ENCODE results near the gene DAGLA.

DNA sequence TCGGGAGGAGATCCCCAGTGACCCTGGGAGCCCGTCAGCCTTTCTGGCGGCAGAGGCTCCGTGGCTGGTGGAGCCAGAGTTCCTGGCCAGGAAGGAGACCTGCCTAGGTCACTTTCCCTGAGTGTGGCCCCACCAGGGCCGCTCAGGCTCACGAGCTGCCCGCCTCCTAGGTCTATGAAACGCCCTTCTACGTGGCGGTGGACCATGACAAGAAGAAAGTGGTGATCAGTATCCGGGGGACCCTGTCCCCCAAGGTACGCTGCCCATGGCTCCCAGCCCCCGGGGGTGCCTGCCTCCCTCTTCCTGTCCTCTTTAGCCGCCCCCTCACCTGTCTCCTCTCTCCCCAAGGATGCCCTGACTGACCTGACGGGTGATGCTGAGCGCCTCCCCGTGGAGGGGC lies 55.2 kb downstream of the DAGLA start:
- TF ChIP-seq CTCF (conservative IDR thresholded peaks at IDR 0.05): no peak
- TF ChIP-seq ZFX (IDR thresholded peaks at IDR 0.05): no peak
